ENCODE measurements around the gene XXYLT1.

Gene XXYLT1

GRCh38 chr3:195266428-195266827 is 4.5 kb downstream of the XXYLT1 start:
- DNase-seq (ENCODE audit: low read depth) = no peak

GRCh38 chr3:195265363-195265976 is 5.5 kb downstream of the XXYLT1 start:
- DNase-seq (ENCODE audit: low read depth) = no peak

GRCh38 chr3:195263925-195264600 is 6.9 kb downstream of the XXYLT1 start:
- no peak for DNase-seq (ENCODE audit: low read depth)

- DNase-seq (ENCODE audit: low read depth) = peak; percentile 70
Observed at GRCh38 chr3:195263193-195263924, 7.6 kb downstream of the XXYLT1 start.

- DNase-seq (ENCODE audit: low read depth) = no peak
Observed at GRCh38 chr3:195261925-195262324, 9.0 kb downstream of the XXYLT1 start.

GRCh38 chr3:195260280-195260905 is 10.6 kb downstream of the XXYLT1 start:
- no peak for DNase-seq (ENCODE audit: low read depth)

- DNase-seq (ENCODE audit: low read depth) = peak; percentile 88
Observed at GRCh38 chr3:195259475-195260279, 11.3 kb downstream of the XXYLT1 start.

GRCh38 chr3:195259154-195259474 is 11.8 kb downstream of the XXYLT1 start:
- DNase-seq (ENCODE audit: low read depth) = peak; percentile 65

GRCh38 chr3:195258449-195259153 is 12.4 kb downstream of the XXYLT1 start:
- DNase-seq (ENCODE audit: low read depth) = no peak

GRCh38 chr3:195257454-195258448 is 13.2 kb downstream of the XXYLT1 start:
- DNase-seq (ENCODE audit: low read depth) = no peak

GRCh38 chr3:195256639-195257453 is 14.1 kb downstream of the XXYLT1 start:
- no peak for DNase-seq (ENCODE audit: low read depth)

GRCh38 chr3:195255571-195256501 is 15.1 kb downstream of the XXYLT1 start:
- DNase-seq (ENCODE audit: low read depth) = no peak

GRCh38 chr3:195255176-195255500 is 15.8 kb downstream of the XXYLT1 start:
- no peak for DNase-seq (ENCODE audit: low read depth)

GRCh38 chr3:195254454-195255175 is 16.3 kb downstream of the XXYLT1 start:
- no peak for DNase-seq (ENCODE audit: low read depth)

GRCh38 chr3:195253923-195254432 is 17.0 kb downstream of the XXYLT1 start:
- DNase-seq (ENCODE audit: low read depth) = no peak

GRCh38 chr3:195251336-195252065 is 19.5 kb downstream of the XXYLT1 start:
- DNase-seq (ENCODE audit: low read depth) = no peak

Data from amniotic epithelial cell (primary cell).